IPS DF 19.7 (cell line): ENCODE measurements around the gene ACADS.

Experiments
- DNase-seq: peaks from one replicate; pipeline ENCODE4 v3.0.0-alpha.2; 2013; ENCODE audit warnings: low read depth, low spot score

Gene ACADS

DNA sequence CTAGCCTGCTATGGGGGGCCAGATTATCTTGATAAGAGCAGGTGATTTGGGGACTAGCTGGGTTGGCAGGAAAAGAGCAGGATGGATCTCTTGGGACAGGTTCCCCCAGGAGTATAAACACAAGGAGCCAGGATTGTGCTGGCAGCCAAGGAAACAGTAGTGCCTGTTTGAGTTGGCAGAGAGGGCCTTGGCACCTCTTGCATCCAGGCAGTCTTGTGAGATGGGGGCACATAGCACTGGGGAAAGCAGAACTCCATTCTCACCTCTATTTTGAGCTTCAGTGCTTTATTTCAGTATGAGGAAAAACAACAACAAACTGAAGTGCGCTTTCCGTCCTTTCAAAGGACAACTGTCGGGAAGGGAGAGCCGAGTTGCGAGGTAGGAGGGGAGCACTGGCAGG lies 24.7 kb upstream of the ACADS start:
- DNase-seq, result no peak

DNA sequence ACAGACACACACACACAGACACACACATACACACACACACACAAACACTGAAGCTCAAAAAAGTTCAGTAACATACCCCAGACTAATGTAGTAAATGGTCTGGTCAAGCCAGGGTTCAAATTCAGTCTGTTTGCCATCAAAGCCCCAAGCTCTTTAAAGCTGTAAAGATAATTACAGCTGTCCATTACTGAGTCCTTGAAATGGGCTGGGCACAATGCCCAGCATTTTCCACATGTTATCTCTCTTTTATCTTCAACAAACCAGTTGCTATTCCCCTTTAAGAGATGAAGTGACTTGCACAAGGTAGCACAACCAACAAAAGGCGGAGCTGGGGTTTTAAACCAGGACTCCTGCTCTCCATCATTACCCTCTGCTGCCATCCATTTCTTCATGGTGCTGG lies 23.0 kb upstream of the ACADS start:
- DNase-seq, result no peak

DNA sequence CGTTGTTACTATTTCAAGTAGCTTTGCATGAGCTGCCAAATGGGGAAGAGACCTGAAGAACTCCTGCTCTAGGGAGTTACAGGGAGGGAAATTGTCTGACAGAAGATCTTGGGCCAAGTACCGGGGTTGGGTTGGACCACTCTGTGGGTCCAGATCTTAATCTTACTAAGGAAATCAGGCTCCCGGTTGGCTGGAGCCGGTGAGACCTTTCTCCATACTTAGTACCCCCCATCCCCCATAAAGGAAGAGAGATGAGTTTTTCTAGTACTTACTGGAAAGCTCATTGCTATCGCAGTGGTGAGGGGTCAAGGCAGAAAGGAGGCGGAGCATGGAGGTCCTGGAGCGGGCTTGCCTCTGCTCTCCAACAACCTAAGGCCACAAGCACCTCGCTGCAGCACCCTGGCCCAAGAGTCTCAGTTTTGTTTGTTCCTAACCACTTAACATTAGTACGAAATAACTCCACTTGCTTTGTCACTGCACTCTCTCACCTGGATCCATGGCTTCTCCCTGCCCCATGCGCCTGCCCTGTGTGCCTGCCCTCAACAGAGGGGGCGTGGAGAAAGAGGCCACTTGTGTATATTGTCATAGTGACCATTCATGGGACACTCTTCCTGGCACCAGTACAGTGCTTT lies 22.2 kb upstream of the ACADS start:
- no peak for DNase-seq

DNA sequence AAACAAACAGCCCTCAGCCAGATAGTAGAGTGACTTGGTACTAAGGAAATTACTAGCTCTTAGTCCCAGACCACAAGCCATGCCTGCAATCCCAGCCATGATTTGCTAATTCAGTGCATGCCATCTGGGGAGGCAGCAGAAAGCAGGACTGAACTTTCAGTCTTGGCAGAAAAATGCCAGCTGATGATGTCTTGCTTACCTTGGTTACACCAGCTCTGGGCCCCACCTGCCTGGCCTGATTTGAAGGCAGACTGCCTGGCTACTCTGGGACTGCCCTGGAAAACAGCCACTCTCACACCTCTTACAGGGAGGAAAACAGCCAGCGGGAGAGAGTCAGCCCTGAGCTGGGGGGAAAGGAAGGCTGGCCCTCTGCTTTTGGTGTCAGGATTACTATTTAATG lies 20.0 kb upstream of the ACADS start:
- DNase-seq, result no peak

DNA sequence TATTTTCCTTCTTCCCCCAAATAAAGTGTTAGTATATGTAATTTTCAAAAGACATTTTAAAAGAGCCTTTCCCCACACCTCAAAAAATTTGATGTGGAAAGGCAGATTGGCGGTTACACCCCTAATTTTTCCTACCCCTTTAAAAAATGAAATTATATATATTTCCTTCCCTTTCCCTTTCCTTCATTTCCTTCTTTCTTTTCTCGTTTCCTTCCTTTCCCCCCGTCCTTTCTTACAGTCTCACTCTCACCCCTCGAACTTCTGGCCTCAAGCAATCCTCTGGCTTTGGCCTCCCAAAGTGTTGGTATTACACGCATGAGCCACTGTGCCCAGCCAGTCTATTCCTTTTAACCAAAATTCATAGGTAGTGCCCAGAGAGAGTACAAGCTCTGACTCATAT lies 19.6 kb upstream of the ACADS start:
- no peak for DNase-seq

DNA sequence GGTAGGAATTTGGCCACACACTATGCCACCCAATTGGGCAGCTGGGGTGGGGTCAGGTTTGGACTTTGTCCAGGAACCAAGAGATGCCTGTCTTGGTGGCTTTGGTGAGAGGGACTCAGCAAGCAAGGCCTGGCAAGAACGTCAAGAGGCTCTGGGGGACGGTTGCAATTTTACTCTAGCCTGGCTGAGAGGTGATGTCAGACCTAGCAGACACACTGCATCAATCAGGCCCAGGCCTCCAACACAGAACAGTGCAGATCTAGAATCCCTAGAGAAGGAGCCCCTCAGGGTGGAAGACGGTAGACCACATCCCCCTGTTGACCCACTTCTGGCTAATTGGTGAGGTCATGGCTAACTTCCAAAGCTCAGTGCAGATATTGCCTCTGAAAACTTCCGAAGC lies 17.0 kb upstream of the ACADS start:
- no peak for DNase-seq

DNA sequence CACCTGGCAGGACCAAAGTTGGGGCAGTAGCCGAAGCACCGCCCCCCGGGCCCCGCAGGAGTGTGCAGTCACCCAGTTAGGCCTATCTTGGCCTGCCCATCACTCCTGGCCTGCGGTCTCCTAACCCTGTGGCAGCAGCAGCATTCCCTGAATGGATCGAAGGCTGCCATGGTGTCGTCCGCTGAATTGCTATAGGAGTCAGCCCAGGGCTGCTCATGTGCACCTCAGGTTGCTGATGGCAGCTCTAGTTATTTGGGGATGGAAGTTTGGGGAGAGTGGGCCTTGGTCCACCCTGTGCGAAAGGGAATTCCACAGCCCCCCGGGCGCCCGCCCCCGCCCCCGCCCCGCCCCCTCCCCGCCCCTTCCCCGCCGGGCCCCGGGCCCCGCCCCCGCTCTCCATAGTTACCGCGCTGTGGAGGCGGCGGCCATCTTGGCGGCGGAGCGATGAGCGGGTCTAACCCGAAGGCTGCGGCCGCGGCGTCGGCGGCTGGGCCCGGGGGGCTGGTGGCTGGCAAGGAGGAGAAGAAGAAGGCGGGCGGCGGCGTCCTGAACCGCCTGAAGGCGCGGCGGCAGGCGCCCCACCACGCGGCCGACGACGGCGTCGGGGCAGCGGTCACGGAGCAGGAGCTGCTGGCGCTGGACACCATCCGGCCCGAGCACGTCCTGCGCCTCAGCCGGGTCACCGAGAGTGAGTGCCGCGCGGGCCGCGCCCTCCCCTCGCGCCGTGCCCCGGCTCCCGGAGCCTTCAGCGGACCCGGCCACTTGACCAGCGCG lies 15.4 kb upstream of the ACADS start, which contains the start of gene UNC119B:
UNC119B (plus strand) TSS at position 428 of the 774 bp plus-strand sequence; CDS start at position 445, 17 bp downstream.
- peak; percentile 47 for DNase-seq

DNA sequence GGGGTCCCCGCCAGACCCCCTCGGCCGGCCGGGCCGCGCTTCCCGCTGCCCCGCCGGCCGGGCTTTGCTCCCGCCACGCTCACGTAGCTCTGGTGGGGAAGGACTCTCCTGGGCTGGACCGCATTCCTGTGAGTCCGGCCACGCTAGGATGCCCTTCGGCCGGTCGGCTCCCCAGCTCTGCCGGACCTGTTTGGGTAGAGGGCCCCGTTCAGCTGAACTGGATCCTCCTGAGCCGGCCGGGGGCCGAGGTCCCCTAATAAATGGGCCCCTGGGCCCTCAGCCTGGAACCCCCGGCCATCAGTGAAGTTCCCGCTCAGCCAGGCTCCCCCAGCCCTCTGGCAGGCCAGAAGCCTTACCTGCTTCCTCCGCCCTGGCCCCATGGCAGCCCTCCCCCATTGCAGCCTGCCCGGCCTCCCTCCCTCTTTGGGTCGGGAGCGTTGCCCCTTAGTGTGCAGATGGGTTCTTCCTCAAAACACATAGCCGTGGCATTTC lies 14.8 kb upstream of the ACADS start:
- DNase-seq, result no peak

DNA sequence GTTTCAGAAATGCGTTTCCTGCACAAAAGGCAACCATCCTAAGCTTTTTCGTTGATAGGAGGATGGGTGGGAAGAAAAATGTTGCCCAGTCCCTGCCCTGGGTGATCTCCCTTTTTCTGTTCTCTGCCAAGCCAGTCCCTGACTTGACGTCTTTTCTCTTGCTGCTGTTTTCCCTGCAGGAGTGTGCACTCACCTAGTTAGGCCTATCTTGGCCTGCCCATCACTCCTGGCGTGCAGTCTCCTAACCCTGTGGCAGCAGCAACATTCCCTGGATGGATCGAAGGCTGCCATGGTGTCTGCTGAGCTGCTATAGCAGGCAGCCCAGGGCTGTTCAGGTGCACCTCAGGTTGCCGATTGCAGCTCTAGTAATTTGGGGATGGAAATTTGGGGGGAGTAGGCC lies 14.2 kb upstream of the ACADS start:
- DNase-seq, result no peak

DNA sequence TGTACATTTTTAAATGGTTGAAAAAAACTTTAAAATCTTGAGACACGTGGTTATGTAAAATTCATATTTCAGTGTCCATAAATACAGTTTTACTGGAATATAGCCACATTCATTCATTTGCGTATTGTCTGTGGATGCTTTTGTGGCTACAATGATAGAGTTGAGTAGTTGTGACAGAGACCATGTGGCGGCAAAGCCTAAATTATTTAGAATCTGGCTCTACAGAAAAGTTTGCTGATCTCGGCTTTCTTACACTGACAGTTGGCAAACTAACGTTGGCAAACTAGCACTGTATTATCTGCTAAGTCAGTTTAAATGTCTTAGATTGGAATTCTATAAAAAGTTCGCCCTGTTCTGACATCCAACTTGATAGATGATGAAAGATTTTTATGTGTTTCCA lies 13.0 kb upstream of the ACADS start:
- no peak for DNase-seq

DNA sequence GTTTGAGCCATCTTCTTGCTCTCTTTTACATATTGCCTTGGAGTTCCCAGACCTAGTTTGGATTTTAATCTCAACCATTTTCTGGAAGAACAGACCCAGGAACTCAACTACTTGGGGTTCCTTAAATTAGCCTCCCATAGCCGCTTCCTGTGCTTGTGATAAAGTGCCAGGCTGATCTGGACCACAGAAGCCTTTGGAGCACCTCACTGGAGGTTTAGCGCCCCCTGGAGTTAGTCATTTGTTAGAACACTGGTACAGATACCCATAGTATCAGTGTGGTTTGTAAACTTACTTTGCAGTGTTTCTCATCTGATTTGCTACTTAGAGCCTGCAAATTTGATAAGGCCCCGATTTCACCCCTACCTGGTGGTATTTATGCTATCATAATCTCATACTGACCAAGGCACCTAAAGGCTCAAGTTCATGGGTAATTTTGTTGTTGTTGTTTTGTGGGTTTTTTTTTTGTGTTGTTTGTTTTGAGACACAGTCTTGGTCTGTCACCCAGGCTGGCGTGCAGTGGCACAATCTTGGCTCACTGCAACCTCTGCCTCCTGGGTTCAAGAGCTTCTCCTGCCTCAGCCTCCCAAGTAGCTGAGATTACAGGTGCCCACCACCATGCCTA lies 11.7 kb upstream of the ACADS start:
- peak; percentile 50 for DNase-seq

DNA sequence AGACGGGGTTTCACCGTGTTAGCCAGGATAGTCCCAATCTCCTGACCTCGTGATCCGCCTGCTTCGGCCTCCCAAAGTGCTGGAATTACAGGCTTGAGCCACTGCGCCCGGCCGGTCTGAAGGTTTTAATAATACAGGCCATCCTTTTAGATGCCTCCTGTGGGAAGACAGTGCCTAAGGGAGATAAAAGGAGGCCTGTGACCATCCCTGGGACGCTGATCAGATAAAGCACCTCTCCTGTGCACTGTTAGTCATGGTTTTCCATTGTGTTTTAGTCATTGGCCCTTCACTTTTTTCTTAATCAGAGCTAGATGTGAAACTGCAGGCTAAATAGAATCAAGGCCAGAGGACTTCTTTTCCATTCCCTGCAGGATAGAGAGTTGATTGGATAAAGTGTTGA lies 7.6 kb upstream of the ACADS start:
- DNase-seq, result no peak

DNA sequence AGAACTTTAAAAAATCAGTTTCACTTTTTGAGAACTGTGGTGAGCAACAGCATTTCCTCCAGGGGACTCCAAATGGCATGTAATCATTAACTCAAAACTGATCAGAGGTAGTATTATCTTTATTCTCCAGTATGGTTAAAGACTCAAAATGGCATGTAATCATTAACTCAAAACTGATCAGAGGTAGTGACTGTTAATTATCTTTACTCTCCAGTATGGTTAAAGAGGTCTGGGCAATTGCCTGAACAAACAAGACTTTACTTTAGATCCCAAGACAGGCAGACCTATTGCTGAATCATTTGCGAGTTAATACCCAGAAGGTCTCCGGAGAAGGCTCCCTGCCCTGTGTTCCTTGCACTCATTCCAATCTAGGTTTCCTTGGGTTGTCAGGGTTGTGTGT lies 6.6 kb upstream of the ACADS start:
- no peak for DNase-seq

DNA sequence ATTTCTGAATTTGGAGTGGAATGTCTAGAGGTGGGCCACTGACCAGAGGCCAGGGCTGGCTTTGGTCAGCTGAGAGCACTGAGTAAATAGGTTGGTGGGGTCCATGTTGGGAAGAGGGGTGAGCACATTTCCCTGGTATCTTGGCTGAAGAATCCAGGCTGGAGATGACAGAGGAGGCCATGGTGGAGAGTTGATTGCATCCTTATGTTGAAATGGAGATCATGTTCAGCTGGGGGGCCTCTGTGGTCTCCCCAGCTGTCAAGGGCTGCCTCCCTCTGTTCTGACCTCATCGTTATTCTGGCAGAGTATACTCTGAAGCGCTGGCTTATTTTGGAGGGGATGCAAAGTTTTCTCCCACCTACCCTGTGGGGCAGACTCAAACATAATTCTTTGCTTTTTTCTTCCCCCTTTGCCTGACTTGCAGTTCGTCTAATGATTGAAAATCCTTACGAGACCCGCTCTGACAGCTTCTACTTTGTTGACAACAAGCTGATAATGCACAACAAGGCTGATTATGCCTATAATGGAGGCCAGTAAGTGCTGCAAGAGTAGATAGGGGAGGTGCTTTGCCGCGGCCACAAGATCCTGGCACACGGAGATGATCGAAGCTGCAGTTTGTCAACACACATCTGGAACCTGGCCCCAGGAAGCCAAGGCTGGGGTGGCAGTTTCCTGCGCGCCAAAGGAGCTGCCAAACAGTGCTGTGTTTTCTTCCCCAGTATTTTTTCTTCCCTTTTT lies 6.0 kb upstream of the ACADS start:
- DNase-seq, result no peak

DNA sequence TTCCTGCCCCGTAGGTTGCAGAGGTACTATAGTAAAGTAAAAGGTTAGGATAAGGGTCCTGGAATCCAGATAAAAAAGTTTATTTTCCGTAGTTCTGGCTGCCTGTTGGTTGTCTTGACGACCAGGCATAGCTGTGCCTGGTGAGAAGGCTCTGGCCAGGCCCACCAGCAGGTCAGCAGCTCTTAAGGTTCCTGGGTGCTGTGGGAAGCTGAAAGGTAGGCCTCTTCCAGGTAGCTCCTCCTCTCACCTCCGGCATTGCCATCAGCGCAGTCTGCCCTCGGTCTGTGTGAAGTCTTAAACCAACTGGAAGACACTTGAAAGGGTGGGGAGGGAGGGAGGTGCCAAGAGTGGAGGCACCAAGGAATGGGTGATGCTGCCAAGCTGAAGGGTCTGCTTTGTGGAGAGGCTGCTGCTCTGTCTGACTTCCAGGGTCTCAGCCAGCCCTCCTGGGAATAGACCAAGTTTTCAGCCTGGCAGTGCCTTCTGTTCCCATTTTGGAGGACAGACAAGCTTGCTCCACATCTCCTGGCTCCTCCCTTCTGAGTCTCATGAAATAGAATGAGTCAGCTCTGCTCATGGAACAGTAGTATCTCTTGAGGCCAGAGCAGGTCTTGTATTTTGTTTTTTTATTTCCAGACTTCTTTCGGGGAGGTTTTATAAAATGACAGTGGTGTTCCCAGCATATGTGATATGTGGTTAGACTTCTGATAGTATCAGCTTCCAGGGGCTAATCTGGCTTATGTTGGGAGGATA lies 5.2 kb upstream of the ACADS start:
- no peak for DNase-seq

DNA sequence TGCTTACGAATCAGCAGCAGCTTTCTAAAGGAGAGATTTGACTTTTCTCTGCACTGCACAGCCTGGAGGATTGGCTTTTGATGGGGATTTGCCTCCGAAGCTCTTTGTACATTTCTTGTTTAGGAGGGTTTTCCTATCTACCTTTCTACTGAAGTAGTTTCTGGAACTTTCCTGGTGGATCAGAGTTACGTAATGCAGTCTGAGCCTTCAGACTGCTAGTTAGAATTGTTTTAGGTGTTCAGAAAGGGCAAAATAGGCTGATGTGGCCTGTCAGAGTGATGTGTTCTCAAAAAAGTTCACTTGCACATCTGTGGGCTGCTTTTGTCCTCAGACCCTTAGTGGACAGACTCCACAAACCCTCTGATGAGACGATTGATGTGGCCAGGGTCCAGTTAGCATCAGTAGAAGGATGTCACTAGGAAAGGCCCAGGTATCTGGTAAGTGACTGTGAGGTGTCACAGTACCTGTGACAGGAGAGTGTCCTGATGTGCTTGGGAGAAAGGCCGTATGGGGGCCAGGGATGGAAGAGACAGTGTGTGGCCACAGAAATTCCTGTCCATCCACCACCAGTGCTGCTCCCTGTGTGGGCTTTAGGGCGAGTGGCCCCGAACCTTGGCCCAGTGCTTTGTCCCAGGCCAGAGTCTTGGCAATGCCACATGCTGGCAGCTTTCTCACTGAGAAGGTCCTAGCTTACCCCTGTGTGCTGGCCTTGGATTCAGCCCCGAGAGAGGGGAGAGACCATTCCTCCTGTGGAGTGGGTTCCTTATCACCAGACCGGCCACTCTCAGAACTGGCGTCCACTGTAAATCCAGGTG lies 4.4 kb upstream of the ACADS start:
- DNase-seq, result no peak

DNA sequence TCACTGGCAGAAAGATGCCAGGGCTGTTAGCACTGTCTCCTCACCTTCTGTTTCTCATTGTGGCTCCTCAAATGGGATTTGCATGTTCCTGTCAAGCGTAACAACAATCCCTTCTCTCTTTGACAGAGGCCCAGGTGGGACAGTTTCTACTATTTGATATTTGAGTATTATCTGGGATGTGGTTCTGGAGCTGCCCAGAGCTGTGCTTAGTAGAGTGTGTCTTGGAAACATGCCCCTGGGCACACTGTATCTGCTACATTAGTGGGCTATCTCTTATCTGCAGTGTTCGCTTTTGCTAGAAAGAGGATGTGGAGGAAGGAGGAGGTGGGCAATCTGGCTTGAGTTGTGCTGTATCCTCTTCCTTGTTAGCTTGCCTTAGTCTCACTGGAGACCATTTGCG lies 3.8 kb upstream of the ACADS start:
- DNase-seq, result no peak

DNA sequence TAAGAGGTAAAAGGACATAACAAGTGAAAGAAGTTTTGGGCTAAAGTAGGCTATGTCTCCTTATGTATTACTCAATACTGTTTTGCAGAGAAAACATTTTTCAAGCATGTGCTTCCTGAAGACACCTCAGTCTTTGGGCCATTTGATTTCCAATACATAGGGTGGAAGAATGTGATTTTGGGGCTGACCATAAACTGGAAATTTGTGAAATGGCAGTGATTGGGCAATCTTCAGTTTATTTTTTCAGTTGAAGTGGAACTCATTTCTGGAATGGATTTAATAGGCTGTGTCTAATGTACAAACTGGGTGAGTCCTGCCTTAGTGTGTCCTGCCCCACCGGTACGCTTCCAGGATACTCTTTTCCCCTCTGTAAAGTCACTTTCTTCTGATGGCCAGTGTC lies 2.8 kb upstream of the ACADS start:
- no peak for DNase-seq

DNA sequence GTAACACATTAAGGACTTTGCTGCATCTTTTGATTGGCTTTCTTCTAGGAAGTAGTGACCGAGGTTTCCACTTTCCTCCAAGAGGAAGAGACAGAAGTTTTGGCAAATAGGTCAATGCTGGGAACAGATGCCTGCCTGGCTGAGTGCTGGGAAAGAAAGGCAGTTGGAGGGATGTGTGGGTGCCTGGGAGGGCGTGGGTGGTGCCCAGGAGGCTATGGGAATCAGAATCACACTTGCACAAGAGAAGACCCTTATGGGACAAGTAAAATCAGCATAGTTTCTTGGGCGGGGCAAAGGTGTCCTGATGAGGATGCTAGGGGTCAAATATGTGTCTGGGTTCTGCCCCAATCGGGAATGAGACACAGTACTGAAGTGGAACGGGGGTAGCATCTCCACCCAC lies 906 bp upstream of the ACADS start:
- no peak for DNase-seq

DNA sequence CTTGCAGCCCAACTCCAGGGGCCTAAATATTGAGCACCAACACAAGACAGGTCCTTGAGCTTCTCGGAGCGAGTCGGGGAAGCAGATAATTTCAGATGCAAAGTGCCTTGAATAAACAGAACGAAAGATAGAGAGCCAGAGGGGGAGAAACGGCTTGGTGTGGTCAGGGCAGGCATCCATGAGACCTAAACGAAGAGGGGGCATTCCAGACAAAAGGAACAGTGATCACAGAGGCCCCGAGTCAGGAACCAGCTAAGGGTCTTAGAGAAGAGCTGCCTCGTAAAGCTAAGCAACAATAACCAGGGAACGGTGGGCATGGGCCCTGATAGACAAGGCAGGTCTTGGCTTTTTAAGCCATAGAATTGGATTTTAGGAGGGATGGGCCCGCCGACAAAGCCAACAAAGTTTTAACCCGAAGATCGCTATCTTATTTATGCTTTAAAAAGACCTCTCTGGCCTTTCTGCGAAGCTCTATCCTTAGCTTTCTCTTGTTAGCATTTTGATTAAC lies 421 bp upstream of the ACADS start:
- DNase-seq, result no peak

DNA sequence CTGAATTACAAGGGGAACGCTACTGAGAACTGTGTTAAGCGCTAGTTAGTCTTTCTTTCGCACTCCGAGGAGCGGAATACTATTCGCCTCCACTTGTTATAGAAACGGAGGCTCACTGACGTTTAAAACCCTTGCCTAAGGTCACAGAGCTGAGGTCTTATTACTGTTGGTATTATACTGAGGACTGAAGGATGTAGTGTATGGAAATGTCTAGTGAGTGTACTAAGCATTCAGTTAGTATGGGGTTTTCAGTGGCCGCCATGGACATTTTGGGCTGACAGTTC lies 826 bp downstream of the ACADS start:
- DNase-seq, result no peak
